Panc1 (cell line): ENCODE data around the gene TMEM205.

ENCODE experiments used
- CTCF ChIP-seq: fragments of 450-650 bp; IDR thresholded peaks from 2 replicates; pipeline ENCODE4 v1.5.1; 2017; ENCODE audit warnings: mild to moderate bottlenecking
- POLR2AphosphoS5 ChIP-seq: IDR thresholded peaks from 2 replicates; pipeline ENCODE4 v1.6.1; 2012; ENCODE audit warnings: mild to moderate bottlenecking, low read depth, low read length, moderate library complexity
- TCF7L2 ChIP-seq: IDR thresholded peaks from 2 replicates; pipeline ENCODE4 v1.6.1; 2011; ENCODE audit warnings: mild to moderate bottlenecking, low read depth, low read length, inconsistent platforms
- TF ChIP-seq, protein P1 (sequence below), 2 experiments: IDR thresholded peaks; 2 replicates each; pipeline ENCODE4 v1.6.1; 2011 to 2012; ENCODE audit warnings: low read depth in 2 of 2, control low read depth in 1 of 2, low read length in 1 of 2, mild to moderate bottlenecking in 1 of 2, moderate library complexity in 1 of 2; ENCODE audit not compliant: insufficient read depth in 1 of 2

- TF ChIP-seq CTCF: no peak
- peak; percentile 69 for TF ChIP-seq POLR2AphosphoS5
- TF ChIP-seq, protein P1, sequence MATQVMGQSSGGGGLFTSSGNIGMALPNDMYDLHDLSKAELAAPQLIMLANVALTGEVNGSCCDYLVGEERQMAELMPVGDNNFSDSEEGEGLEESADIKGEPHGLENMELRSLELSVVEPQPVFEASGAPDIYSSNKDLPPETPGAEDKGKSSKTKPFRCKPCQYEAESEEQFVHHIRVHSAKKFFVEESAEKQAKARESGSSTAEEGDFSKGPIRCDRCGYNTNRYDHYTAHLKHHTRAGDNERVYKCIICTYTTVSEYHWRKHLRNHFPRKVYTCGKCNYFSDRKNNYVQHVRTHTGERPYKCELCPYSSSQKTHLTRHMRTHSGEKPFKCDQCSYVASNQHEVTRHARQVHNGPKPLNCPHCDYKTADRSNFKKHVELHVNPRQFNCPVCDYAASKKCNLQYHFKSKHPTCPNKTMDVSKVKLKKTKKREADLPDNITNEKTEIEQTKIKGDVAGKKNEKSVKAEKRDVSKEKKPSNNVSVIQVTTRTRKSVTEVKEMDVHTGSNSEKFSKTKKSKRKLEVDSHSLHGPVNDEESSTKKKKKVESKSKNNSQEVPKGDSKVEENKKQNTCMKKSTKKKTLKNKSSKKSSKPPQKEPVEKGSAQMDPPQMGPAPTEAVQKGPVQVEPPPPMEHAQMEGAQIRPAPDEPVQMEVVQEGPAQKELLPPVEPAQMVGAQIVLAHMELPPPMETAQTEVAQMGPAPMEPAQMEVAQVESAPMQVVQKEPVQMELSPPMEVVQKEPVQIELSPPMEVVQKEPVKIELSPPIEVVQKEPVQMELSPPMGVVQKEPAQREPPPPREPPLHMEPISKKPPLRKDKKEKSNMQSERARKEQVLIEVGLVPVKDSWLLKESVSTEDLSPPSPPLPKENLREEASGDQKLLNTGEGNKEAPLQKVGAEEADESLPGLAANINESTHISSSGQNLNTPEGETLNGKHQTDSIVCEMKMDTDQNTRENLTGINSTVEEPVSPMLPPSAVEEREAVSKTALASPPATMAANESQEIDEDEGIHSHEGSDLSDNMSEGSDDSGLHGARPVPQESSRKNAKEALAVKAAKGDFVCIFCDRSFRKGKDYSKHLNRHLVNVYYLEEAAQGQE (IDR thresholded peaks at IDR 0.05; ENCODE audit: insufficient read depth in 1 of 2, low read depth in 2 of 2, low read length in 1 of 2): no peak
- TF ChIP-seq TCF7L2: no peak
Measured at GRCh38 chr19:11355160-11356073, 9.3 kb upstream of the TMEM205 start, which contains the start of gene PLPPR2.
